K562 (cell line): Measurements from ENCODE around the gene DAPL1. TPM values are rescaled to one million over a fixed set of nuclear protein-coding genes. Genes with fewer than 3 reads are reported as not detected.

Experiments used
- ATAC-seq: fragments of 200-7000 bp; cut with Tn5 transposase; 3 replicates; pipeline ENCODE4 v1.9.1; 2020; ENCODE audit warnings: moderate library complexity
- BruUV-seq: library from RNA; stranded (reverse); fragments of 400-500 nt; replicated peaks from 2 replicates; lab custom pipeline; 2021; lab: Mats Ljungman, UMichigan
- CTCF ChIA-PET: fragments of 300-600 bp; formaldehyde crosslinking; extraction: SDS; loops from one replicate; lab custom pipeline; 2021; ENCODE audit warnings: low intra/inter-chr PET ratio; lab: Yijun Ruan, JAX
- POLR2A ChIA-PET: fragments of 300-600, 350-650 bp; sonication (Branson Sonifier 250); formaldehyde crosslinking; extraction: SDS; loops from one replicate; lab custom pipeline; 2021; ENCODE audit warnings: antibody characterized with exemption, inconsistent platforms; lab: Yijun Ruan, JAX
- DNase-seq, 4 experiments: peaks; one replicate each; pipeline versions ENCODE4 v3.0.0 to v3.0.0-alpha.2; 2011 to 2018; ENCODE audit warnings: low spot score in 3 of 4, mixed read lengths in 3 of 4; ENCODE audit errors: extremely low read depth in 1 of 4
- FAIRE-seq: peaks from 2 replicates; lab custom pipeline; 2011; peaks lifted over from hg19 to GRCh38; lab: Jason Lieb, UNC
- H2AFZ ChIP-seq: 2 replicates; pipeline ENCODE4 v1.6.0; 2011; ENCODE audit warnings: low read depth, low read length, control low read depth, inconsistent platforms
- H3K27ac ChIP-seq: fragments of 200-600 bp; 3 replicates; pipeline ENCODE4 v1.8.0; 2011; ENCODE audit warnings: low read depth, mild to moderate bottlenecking, control low read depth, inconsistent platforms, low read length, moderate library complexity, mixed read lengths; ENCODE audit errors: extremely low read depth
- H3K27me3 ChIP-seq, 2 experiments: fragments of 300-600 bp in 1 of 2; 2 replicates in 1 of 2; 3 replicates in 1 of 2; pipeline versions ENCODE4 v1.6.0 to v1.8.0; 2011; ENCODE audit warnings: inconsistent platforms in 2 of 2, low read length in 2 of 2, mild to moderate bottlenecking in 1 of 2, mixed read lengths in 1 of 2, moderate library complexity in 1 of 2; ENCODE audit not compliant: control insufficient read depth in 2 of 2, insufficient read depth in 2 of 2
- H3K36me3 ChIP-seq: fragments of 300-600 bp; 3 replicates; pipeline ENCODE4 v1.8.0; 2011; ENCODE audit warnings: mild to moderate bottlenecking, low read length, inconsistent platforms; ENCODE audit not compliant: control insufficient read depth, insufficient read depth
- H3K4me1 ChIP-seq, 2 experiments: fragments of 200-600 bp in 1 of 2; replicated peaks in 1 of 2; 2 replicates in 1 of 2; 3 replicates in 1 of 2; pipeline versions ENCODE4 v1.5.1 to v1.8.0; 2011; ENCODE audit warnings: inconsistent platforms in 2 of 2, low read length in 2 of 2, mild to moderate bottlenecking in 1 of 2, mixed read lengths in 1 of 2, moderate library complexity in 1 of 2; ENCODE audit not compliant: control insufficient read depth in 2 of 2, insufficient read depth in 2 of 2
- H3K4me2 ChIP-seq: 2 replicates; pipeline ENCODE4 v1.6.1; 2011; ENCODE audit warnings: low read length, control low read depth, inconsistent platforms, mixed read lengths; ENCODE audit not compliant: insufficient read depth
- H3K4me3 ChIP-seq: fragments of 200-600 bp; sonication (generic), shearing (Covaris generic); 2 replicates; pipeline ENCODE4 v1.5.1; 2016; ENCODE audit warnings: control low read depth, inconsistent platforms
- H3K79me2 ChIP-seq: fragments of 200-600 bp; 3 replicates; pipeline ENCODE4 v1.8.0; 2011; ENCODE audit warnings: low read length, inconsistent platforms; ENCODE audit not compliant: control insufficient read depth, insufficient read depth
- H3K9ac ChIP-seq, 2 experiments: 2 replicates each; pipeline versions ENCODE4 v1.6.0 to v1.6.1; 2011; ENCODE audit warnings: low read depth in 2 of 2, low read length in 2 of 2, control low read depth in 1 of 2, inconsistent platforms in 1 of 2, mild to moderate bottlenecking in 1 of 2, mixed read lengths in 1 of 2; ENCODE audit not compliant: insufficient read depth in 1 of 2
- H3K9me1 ChIP-seq: one replicate; pipeline ENCODE4 v1.6.0; 2011; ENCODE audit warnings: inconsistent platforms, mild to moderate bottlenecking, low read length, moderate library complexity; ENCODE audit not compliant: control insufficient read depth, insufficient read depth
- H3K9me3 ChIP-seq: replicated peaks from 2 replicates; pipeline ENCODE4 v1.5.1; 2011; ENCODE audit warnings: low read depth, low read length, inconsistent platforms; ENCODE audit not compliant: control insufficient read depth, insufficient read depth
- H4K20me1 ChIP-seq: replicated peaks from 2 replicates; pipeline ENCODE4 v1.6.1; 2011; ENCODE audit warnings: low read length, inconsistent platforms, mixed read lengths; ENCODE audit not compliant: control insufficient read depth, insufficient read depth
- CHD1 ChIP-seq: fragments of 200-600 bp; sonication (generic); IDR thresholded peaks from one replicate; pipeline ENCODE4 v1.6.1; 2012; ENCODE audit warnings: mild to moderate bottlenecking, moderate library complexity, low read length, inconsistent platforms
- CLOCK ChIP-seq: fragments of 250-450 bp; sonication (Bioruptor Pico); IDR thresholded peaks from 2 replicates; pipeline ENCODE4 v1.4.0; 2020; ENCODE audit warnings: mild to moderate bottlenecking, moderate library complexity, borderline replicate concordance
- CTBP1 ChIP-seq: fragments of 450-650 bp; IDR thresholded peaks from 2 replicates; pipeline ENCODE4 v1.6.1; 2016; ENCODE audit warnings: borderline replicate concordance
- DMBX1 ChIP-seq: fragments of 250-450 bp; sonication (Bioruptor Pico); IDR thresholded peaks from 2 replicates; pipeline ENCODE4 v1.8.0; 2022; ENCODE audit warnings: inconsistent platforms, mild to moderate bottlenecking, moderate library complexity, borderline replicate concordance
- E2F6 ChIP-seq, 2 experiments: IDR thresholded peaks; 2 replicates each; pipeline ENCODE4 v1.6.1; 2011; ENCODE audit warnings: borderline replicate concordance in 1 of 2, control low read depth in 1 of 2, low read depth in 1 of 2, low read length in 1 of 2, mild to moderate bottlenecking in 1 of 2, mixed read lengths in 1 of 2, moderate library complexity in 1 of 2; ENCODE audit not compliant: insufficient read depth in 1 of 2, insufficient read length in 1 of 2, poor library complexity in 1 of 2, severe bottlenecking in 1 of 2; ENCODE audit errors: extremely low read depth in 1 of 2
- SPI1 ChIP-seq: IDR thresholded peaks from 2 replicates; pipeline ENCODE4 v1.6.1; 2011; ENCODE audit warnings: low read depth, low read length, control low read depth, borderline replicate concordance
- SUPT5H ChIP-seq: fragments of 450-650 bp; IDR thresholded peaks from 2 replicates; pipeline ENCODE4 v1.6.1; 2016
- TEAD4 ChIP-seq, 2 experiments: sonication (generic) in 1 of 2; formaldehyde crosslinking in 1 of 2; IDR thresholded peaks; 2 replicates each; pipeline versions ENCODE4 v1.6.1 to v1.8.0; 2012 to 2022; ENCODE audit warnings: borderline replicate concordance in 1 of 2, inconsistent platforms in 1 of 2, low read length in 1 of 2, mild to moderate bottlenecking in 1 of 2, missing genetic modification reagents in 1 of 2
- ZBTB1 ChIP-seq: sonication (generic); formaldehyde crosslinking; IDR thresholded peaks from 2 replicates; pipeline ENCODE4 v1.8.1; 2023; ENCODE audit warnings: missing genetic modification reagents, low read depth, mild to moderate bottlenecking, borderline replicate concordance
- ZBTB11 ChIP-seq, 3 experiments: fragments of 200-800 bp in 1 of 3; fragments of 250-450 bp in 1 of 3; fragments of 450-650 bp in 1 of 3; sonication (Bioruptor Pico) in 1 of 3; sonication (Bioruptor generic) in 1 of 3; formaldehyde crosslinking in 1 of 3; IDR thresholded peaks; 2 replicates each; pipeline versions ENCODE4 v1.6.1 to v1.8.0; 2016 to 2022; ENCODE audit warnings: mild to moderate bottlenecking in 2 of 3, missing genetic modification characterization in 2 of 3, missing compliant biosample characterization in 1 of 3, moderate library complexity in 1 of 3
- ZNF445 ChIP-seq: fragments of 250-450 bp; sonication (Bioruptor Pico); IDR thresholded peaks from 2 replicates; pipeline ENCODE4 v1.4.0; 2020; ENCODE audit warnings: low read depth, mild to moderate bottlenecking, moderate library complexity
- WGBS: fragments of 100-300 bp; shearing (Covaris generic); methylation state at CpG from one replicate; pipeline ENCODE4 v1.1.6; 2016; ENCODE audit warnings: low coverage, mixed read lengths; ENCODE audit not compliant: insufficient coverage; ENCODE audit errors: missing lambda C conversion rate; 5-methylcytosine and 5-hydroxymethylcytosine counted together
- in situ Hi-C: fragments of 300-500 bp; cut with MboI; formaldehyde crosslinking; loops from 4 replicates; pipeline ENCODE4 v1.15.0; 2018; ENCODE audit warnings: inconsistent platforms, mixed read lengths
- intact Hi-C: fragments of 100-400 bp; cut with micrococcal nuclease; formaldehyde crosslinking; loops from 2 replicates; pipeline ENCODE4 v1.14.2; 2022
- polyA plus RNA-seq, 8 experiments: library from polyadenylated mRNA; depleted of rRNA in 4 of 8; stranded (reverse) in 5 of 8; unstranded in 3 of 8; fragments of >200 nt; fragmentation: Nextera tagmentation in 2 of 8; fragmentation: Illumina TruSeq in 1 of 8; extraction: Ambion mirVana in 2 of 8; extraction: Trizol in 1 of 8; gene quantifications; 2 replicates each; pipeline versions ENCODE4 v1.2.1 to v1.2.3, GENCODE V29; 2011 to 2014; ENCODE audit warnings: inconsistent platforms in 1 of 8, missing spikeins in 1 of 8
- total RNA-seq, 7 experiments: library from RNA; depleted of rRNA in 6 of 7; stranded (reverse); fragments of >200 nt in 6 of 7; fragmentation: Illumina TruSeq in 2 of 7; extraction: Trizol in 2 of 7; gene quantifications; 2 replicates each; pipeline versions ENCODE4 v1.2.1 to v1.2.3, GENCODE V29; 2011 to 2021; ENCODE audit warnings: low replicate concordance in 1 of 7

DAPL1 gene
- total and polyA plus RNA-seq, 9 of the 15 experiments (the other 6 are each of a cell fraction or from before 2014, with no cell fraction given): not detected

- TF ChIP-seq CLOCK (no peak), SPI1 (no peak)
- TF ChIP-seq, all 486 proteins: peak for 0
Measured at GRCh38 chr2:158772306-158773078, 22.6 kb upstream of the DAPL1 start (continued).

GRCh38 chr2:158773121-158773520 lies 22.0 kb upstream of the DAPL1 start:
- Histone ChIP-seq H3K36me3 (no peaks in the 10 kb centered on the region), H3K4me2 (no peak overlapping the region), H3K27ac (no peak overlapping the region), H3K9me3 (no peaks in the 10 kb centered on the region), H3K79me2 (no peaks in the 10 kb centered on the region), H2AFZ (no peak overlapping the region), H3K9ac (no peak overlapping the region), H3K27me3 (0 out of 5 replicates have a peak, but pooled peaks cover 0 to 4% of the 10 kb centered on the region in 2 experiments), H3K4me3 (no peak overlapping the region), H3K4me1 (no peaks in the 10 kb centered on the region; a peak in 1 of 5 replicates), H3K9me1 (no peaks in the 10 kb centered on the region), H4K20me1 (no peaks in the 10 kb centered on the region)
- DNase-seq (no peak), ATAC-seq (no peak), FAIRE-seq (no peak)
- BruUV-seq: no TSS peak
- 0% methylated on average over 1 of the region's 1 CpG for WGBS
- ChIA-PET POLR2A (no interaction called here), CTCF (no interaction called here)
- in situ Hi-C loops: no loop called here
- intact Hi-C loops: no loop called here
- TF ChIP-seq ZBTB1 (CRISPR knock-in tag): no peak
- TF ChIP-seq CHD1: no peak
- no peak for TF ChIP-seq ZBTB11 (CRISPR knock-in tag; IDR thresholded peaks at IDR 0.05)
- no peak for TF ChIP-seq DMBX1 (CRISPR knock-in tag)
- no peak for TF ChIP-seq CTBP1
- no peak for TF ChIP-seq E2F6 (IDR thresholded peaks at IDR 0.05; ENCODE audit: borderline replicate concordance in 1 of 2, extremely low read depth in 1 of 2, insufficient read depth in 1 of 2, insufficient read length in 1 of 2, low read depth in 1 of 2, low read length in 1 of 2, poor library complexity in 1 of 2, severe bottlenecking in 1 of 2)
- TF ChIP-seq TEAD4 (IDR thresholded peaks at IDR 0.05; ENCODE audit: low read length): no peak
- no peak for TF ChIP-seq TEAD4 (CRISPR knock-in tag; IDR thresholded peaks at IDR 0.05; ENCODE audit: borderline replicate concordance)
- TF ChIP-seq SUPT5H: no peak
- no peak for TF ChIP-seq ZNF445 (CRISPR knock-in tag)
